ENCODE data around the gene CLNS1A. TPM values are rescaled to one million over a fixed set of nuclear protein-coding genes. Genes with fewer than 3 reads are reported as not detected.

Gene CLNS1A
- total and polyA plus RNA-seq, 2 donors (not counting 1 experiment from before 2014, with no cell fraction given): 39.3 to 121 TPM

- no peak overlapping the region for H3K4me3 ChIP-seq (ENCODE audit: control extremely low read depth in 1 of 5, extremely low read depth in 1 of 5, insufficient read depth in 1 of 5, low read depth in 2 of 5, low read length in 4 of 5)
- H3K4me1 ChIP-seq (ENCODE audit: control insufficient read depth in 2 of 2, insufficient read depth in 2 of 2, low read length in 2 of 2): no peaks in the 10 kb centered on the region
- no peak overlapping the region for H2AFZ ChIP-seq (ENCODE audit: insufficient read depth, low read depth, low read length, poor library complexity, severe bottlenecking)
- H3K4me2 ChIP-seq (replicated peaks; ENCODE audit: low read depth, low read length, poor library complexity, severe bottlenecking): no peak overlapping the region
- no peaks in the 10 kb centered on the region for H4K20me1 ChIP-seq (ENCODE audit: control insufficient read depth, insufficient read depth, low read length, poor library complexity, severe bottlenecking)
- H3K4me3 Mint-ChIP-seq: no peak overlapping the region
- TF ChIP-seq EZH2 (IDR thresholded peaks at IDR 0.05; ENCODE audit: borderline replicate concordance, insufficient read depth, low read depth, low read length, poor library complexity, severe bottlenecking): no peak
- no peak for TF ChIP-seq CTCF (IDR thresholded peaks at IDR 0.05)
- H3K4me1 Mint-ChIP-seq: no peaks in the 10 kb centered on the region
- WGBS (ENCODE audit: insufficient coverage): no CpG with 5 or more reads among the region's 1 CpG
- POLR2A ChIA-PET: no interaction called here
- H3K9me3 ChIP-seq (ENCODE audit: control extremely low read depth in 1 of 3, control insufficient read depth in 2 of 3, insufficient read depth in 1 of 3, low read length in 2 of 3): no peaks in the 10 kb centered on the region
- no peaks in the 10 kb centered on the region for H3K27me3 Mint-ChIP-seq
- CTCF ChIA-PET: interaction anchor here (0.6 to 2.0 kb wide), 2 partner anchors 10 to 72 kb away, joined by 4 to 6 read pairs; no protein-coding TSS in a partner anchor
- H3K27ac Mint-ChIP-seq: no peak overlapping the region
- no peaks in the 10 kb centered on the region for H3K9me3 Mint-ChIP-seq (ENCODE audit: insufficient read depth)
- H3K27ac ChIP-seq (ENCODE audit: low read length in 2 of 2): no peak overlapping the region
- no peak for DNase-seq
- intact Hi-C loops (cut with micrococcal nuclease): no loop called here
- ATAC-seq (ENCODE audit: low read depth): no peak
- H3K9ac ChIP-seq (ENCODE audit: low read length): no peak overlapping the region
- H3K27me3 ChIP-seq (replicated peaks in 1 of 4; ENCODE audit: control extremely low read depth in 1 of 4, control insufficient read depth in 3 of 4, insufficient read depth in 4 of 4, low read length in 3 of 4): no peaks in the 10 kb centered on the region
- H3K36me3 ChIP-seq (replicated peaks in 1 of 2; ENCODE audit: control extremely low read depth in 1 of 2, control insufficient read depth in 1 of 2, extremely low read depth in 1 of 2, insufficient read depth in 2 of 2, low read length in 1 of 2): peaks cover 0 to 17% of the 10 kb centered on the region in 2 experiments
- no peaks in the 10 kb centered on the region for H3K79me2 ChIP-seq (ENCODE audit: control insufficient read depth, insufficient read depth, low read length)
These were observed 28.4 kb downstream of the CLNS1A start for GRCh38 chr11:77609234-77609633.

GRCh38 chr11:77604281-77604680 is 33.3 kb downstream of the CLNS1A start:
- Mint-ChIP-seq H3K9me3 (ENCODE audit: insufficient read depth) (no peaks in the 10 kb centered on the region), H3K27me3 (no peaks in the 10 kb centered on the region), H3K27ac (no peak overlapping the region), H3K4me3 (no peak overlapping the region), H3K4me1 (no peaks in the 10 kb centered on the region)
- Histone ChIP-seq H3K79me2 (ENCODE audit: control insufficient read depth, insufficient read depth, low read length) (no peaks in the 10 kb centered on the region), H3K9me3 (ENCODE audit: control extremely low read depth in 1 of 3, control insufficient read depth in 2 of 3, insufficient read depth in 1 of 3, low read length in 2 of 3) (no peaks in the 10 kb centered on the region), H4K20me1 (ENCODE audit: control insufficient read depth, insufficient read depth, low read length, poor library complexity, severe bottlenecking) (no peaks in the 10 kb centered on the region), H3K4me1 (ENCODE audit: control insufficient read depth in 2 of 2, insufficient read depth in 2 of 2, low read length in 2 of 2) (no peaks in the 10 kb centered on the region), H3K36me3 (replicated peaks in 1 of 2; ENCODE audit: control extremely low read depth in 1 of 2, control insufficient read depth in 1 of 2, extremely low read depth in 1 of 2, insufficient read depth in 2 of 2, low read length in 1 of 2) (peaks cover 0 to 2% of the 10 kb centered on the region in 2 experiments), H3K27ac (ENCODE audit: low read length in 2 of 2) (no peak overlapping the region), H3K4me3 (ENCODE audit: control extremely low read depth in 1 of 5, extremely low read depth in 1 of 5, insufficient read depth in 1 of 5, low read depth in 2 of 5, low read length in 4 of 5) (no peak overlapping the region), H2AFZ (ENCODE audit: insufficient read depth, low read depth, low read length, poor library complexity, severe bottlenecking) (no peak overlapping the region), H3K9ac (ENCODE audit: low read length) (no peak overlapping the region), H3K4me2 (replicated peaks; ENCODE audit: low read depth, low read length, poor library complexity, severe bottlenecking) (no peak overlapping the region), H3K27me3 (replicated peaks in 1 of 4; ENCODE audit: control extremely low read depth in 1 of 4, control insufficient read depth in 3 of 4, insufficient read depth in 4 of 4, low read length in 3 of 4) (no peaks in the 10 kb centered on the region)
- TF ChIP-seq CTCF (IDR thresholded peaks at IDR 0.05) (no peak), EZH2 (IDR thresholded peaks at IDR 0.05; ENCODE audit: borderline replicate concordance, insufficient read depth, low read depth, low read length, poor library complexity, severe bottlenecking) (no peak)
- CTCF ChIA-PET: no interaction called here
- WGBS (ENCODE audit: insufficient coverage): no CpG with 5 or more reads among the region's 2 CpGs
- ATAC-seq (ENCODE audit: low read depth) (no peak), DNase-seq (no peak)
- intact Hi-C loops (cut with micrococcal nuclease): no loop called here
- POLR2A ChIA-PET: no interaction called here

Data from B cell (primary cell).